Activated CD4-positive, alpha-beta T cell treated with anti-CD3 and anti-CD28 coated beads, Interleukin-2, amount 10 ng/mL, durations not matched to agents 24 days and 14 days (primary cell): ENCODE measurements around the gene NTM. TPM values are rescaled to one million over a fixed set of nuclear protein-coding genes. Genes with fewer than 3 reads are reported as not detected.

Source experiments
- DNase-seq: peaks from one replicate; pipeline ENCODE4 v3.0.0; 2022
- H3K27ac Mint-ChIP-seq: one replicate; pipeline ENCODE4 v1.8.0; 2022; ENCODE audit warnings: mild to moderate bottlenecking, mixed read lengths
- H3K27me3 Mint-ChIP-seq: one replicate; pipeline ENCODE4 v1.8.0; 2022; ENCODE audit warnings: mixed read lengths
- H3K36me3 Mint-ChIP-seq: one replicate; pipeline ENCODE4 v1.8.0; 2022; ENCODE audit warnings: low read depth, mild to moderate bottlenecking, mixed read lengths
- H3K4me1 Mint-ChIP-seq: one replicate; pipeline ENCODE4 v1.8.0; 2021; ENCODE audit warnings: mixed read lengths
- H3K4me3 Mint-ChIP-seq: one replicate; pipeline ENCODE4 v1.8.0; 2022; ENCODE audit warnings: mild to moderate bottlenecking, moderate library complexity, mixed read lengths
- H3K9me3 Mint-ChIP-seq: one replicate; pipeline ENCODE4 v1.8.0; 2021; ENCODE audit warnings: mixed read lengths
- intact Hi-C: fragments of 100-400 bp; cut with micrococcal nuclease; formaldehyde crosslinking; loops from one replicate; pipeline ENCODE4 v1.15.1; 2023
- total RNA-seq: library from RNA; stranded (reverse); gene quantifications from 2 replicates; pipeline ENCODE4 v1.2.3, GENCODE V29; 2022

NTM gene
- total RNA-seq, 1 donor from 2014 or later, result not detected

- intact Hi-C loops, result no loop called here
- peak; percentile 77 for DNase-seq
- H3K36me3 Mint-ChIP-seq, result no peaks in the 10 kb centered on the region
- no peak overlapping the region for H3K4me3 Mint-ChIP-seq
- H3K4me1 Mint-ChIP-seq, result no peaks in the 10 kb centered on the region
- no peaks in the 10 kb centered on the region for H3K9me3 Mint-ChIP-seq
- no peak overlapping the region for H3K27ac Mint-ChIP-seq
- no peaks in the 10 kb centered on the region for H3K27me3 Mint-ChIP-seq
These were observed 378.0 kb downstream of the NTM start for GRCh38 chr11:131748151-131749050.

- Mint-ChIP-seq H3K4me3 (no peak overlapping the region), H3K9me3 (no peaks in the 10 kb centered on the region), H3K27ac (no peak overlapping the region), H3K4me1 (no peaks in the 10 kb centered on the region), H3K27me3 (no peaks in the 10 kb centered on the region), H3K36me3 (no peaks in the 10 kb centered on the region)
- intact Hi-C loops, result no loop called here
- no peak for DNase-seq
These were observed 378.7 kb downstream of the NTM start for GRCh38 chr11:131749101-131749500.

DNA sequence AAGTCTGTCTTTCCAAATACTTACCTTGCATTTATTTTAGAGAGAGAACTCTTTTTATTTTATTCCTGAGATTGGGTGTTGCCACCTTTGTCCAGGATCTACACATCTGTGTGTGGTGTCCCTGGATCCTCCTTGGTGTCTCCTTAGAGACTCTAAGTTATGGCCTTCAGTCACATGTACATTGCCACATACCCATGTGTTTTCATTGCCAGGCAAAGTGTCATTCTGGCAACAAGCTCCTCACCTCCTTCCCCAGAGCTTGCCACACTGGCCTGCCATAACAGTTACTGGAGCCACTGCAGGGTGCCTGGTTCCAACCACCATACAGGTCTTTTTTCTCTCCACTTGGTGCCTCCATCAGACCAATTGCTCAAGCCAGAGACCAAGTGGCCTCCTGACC is 379.7 kb downstream of the NTM start:
- Mint-ChIP-seq H3K36me3 (no peaks in the 10 kb centered on the region), H3K27me3 (no peaks in the 10 kb centered on the region), H3K27ac (no peak overlapping the region), H3K9me3 (no peaks in the 10 kb centered on the region), H3K4me3 (no peak overlapping the region), H3K4me1 (no peaks in the 10 kb centered on the region)
- no peak for DNase-seq
- intact Hi-C loops, result no loop called here

- Mint-ChIP-seq H3K4me3 (no peak overlapping the region), H3K9me3 (no peaks in the 10 kb centered on the region), H3K27ac (no peak overlapping the region), H3K27me3 (no peaks in the 10 kb centered on the region), H3K4me1 (no peaks in the 10 kb centered on the region), H3K36me3 (no peaks in the 10 kb centered on the region)
- intact Hi-C loops, result no loop called here
- DNase-seq, result no peak
These were observed 380.3 kb downstream of the NTM start for GRCh38 chr11:131750692-131751091.

GRCh38 chr11:131754671-131755070 is 384.3 kb downstream of the NTM start:
- intact Hi-C loops, result no loop called here

GRCh38 chr11:131756479-131757110 is 386.2 kb downstream of the NTM start:
- no peak for DNase-seq
- H3K27me3 Mint-ChIP-seq, result no peaks in the 10 kb centered on the region
- no peaks in the 10 kb centered on the region for H3K9me3 Mint-ChIP-seq
- no peaks in the 10 kb centered on the region for H3K4me1 Mint-ChIP-seq
- H3K4me3 Mint-ChIP-seq, result no peak overlapping the region
- no peaks in the 10 kb centered on the region for H3K36me3 Mint-ChIP-seq
- H3K27ac Mint-ChIP-seq, result no peak overlapping the region
- intact Hi-C loops, result no loop called here

More at GRCh38 chr11:131754671-131755070, 384.3 kb downstream of the NTM start:
- Mint-ChIP-seq H3K36me3 (no peaks in the 10 kb centered on the region), H3K9me3 (no peaks in the 10 kb centered on the region), H3K27ac (no peak overlapping the region), H3K27me3 (no peaks in the 10 kb centered on the region), H3K4me1 (no peaks in the 10 kb centered on the region), H3K4me3 (no peak overlapping the region)
- DNase-seq, result no peak

- Mint-ChIP-seq H3K9me3 (no peaks in the 10 kb centered on the region), H3K4me1 (no peaks in the 10 kb centered on the region), H3K36me3 (no peaks in the 10 kb centered on the region), H3K27me3 (no peaks in the 10 kb centered on the region), H3K27ac (no peak overlapping the region), H3K4me3 (no peak overlapping the region)
- intact Hi-C loops, result no loop called here
- no peak for DNase-seq
These were observed 388.3 kb downstream of the NTM start for GRCh38 chr11:131758726-131759125.

GRCh38 chr11:131759140-131759539 is 388.7 kb downstream of the NTM start:
- intact Hi-C loops, result no loop called here
- no peak overlapping the region for H3K27ac Mint-ChIP-seq
- no peaks in the 10 kb centered on the region for H3K9me3 Mint-ChIP-seq
- H3K4me1 Mint-ChIP-seq, result no peaks in the 10 kb centered on the region
- no peak overlapping the region for H3K4me3 Mint-ChIP-seq
- H3K36me3 Mint-ChIP-seq, result no peaks in the 10 kb centered on the region
- no peak for DNase-seq
- H3K27me3 Mint-ChIP-seq, result no peaks in the 10 kb centered on the region

- Mint-ChIP-seq H3K9me3 (no peaks in the 10 kb centered on the region), H3K27ac (no peak overlapping the region), H3K4me3 (no peak overlapping the region), H3K27me3 (no peaks in the 10 kb centered on the region), H3K4me1 (no peaks in the 10 kb centered on the region), H3K36me3 (no peaks in the 10 kb centered on the region)
- intact Hi-C loops, result no loop called here
- DNase-seq, result no peak
These were observed 390.0 kb downstream of the NTM start for GRCh38 chr11:131760091-131761061.

- no peaks in the 10 kb centered on the region for H3K36me3 Mint-ChIP-seq
- no peak overlapping the region for H3K4me3 Mint-ChIP-seq
- no peaks in the 10 kb centered on the region for H3K4me1 Mint-ChIP-seq
- H3K27ac Mint-ChIP-seq, result no peak overlapping the region
- H3K9me3 Mint-ChIP-seq, result no peaks in the 10 kb centered on the region
- intact Hi-C loops, result no loop called here
- no peak for DNase-seq
- no peaks in the 10 kb centered on the region for H3K27me3 Mint-ChIP-seq
These were observed 392.1 kb downstream of the NTM start for GRCh38 chr11:131762346-131763110.

- Mint-ChIP-seq H3K27ac (no peak overlapping the region), H3K4me3 (no peak overlapping the region), H3K27me3 (no peaks in the 10 kb centered on the region), H3K4me1 (no peaks in the 10 kb centered on the region), H3K36me3 (no peaks in the 10 kb centered on the region), H3K9me3 (no peaks in the 10 kb centered on the region)
- no peak for DNase-seq
- intact Hi-C loops, result no loop called here
These were observed 392.9 kb downstream of the NTM start for GRCh38 chr11:131763193-131763890.

GRCh38 chr11:131764126-131764525 is 393.7 kb downstream of the NTM start:
- Mint-ChIP-seq H3K27ac (no peak overlapping the region), H3K36me3 (no peaks in the 10 kb centered on the region), H3K4me1 (no peaks in the 10 kb centered on the region), H3K27me3 (no peaks in the 10 kb centered on the region), H3K4me3 (no peak overlapping the region), H3K9me3 (no peaks in the 10 kb centered on the region)
- intact Hi-C loops, result no loop called here
- DNase-seq, result no peak

GRCh38 chr11:131764649-131765048 is 394.2 kb downstream of the NTM start:
- no peaks in the 10 kb centered on the region for H3K4me1 Mint-ChIP-seq
- H3K9me3 Mint-ChIP-seq, result no peaks in the 10 kb centered on the region
- H3K4me3 Mint-ChIP-seq, result no peak overlapping the region
- no peaks in the 10 kb centered on the region for H3K27me3 Mint-ChIP-seq
- no peak for DNase-seq
- intact Hi-C loops, result no loop called here
- H3K36me3 Mint-ChIP-seq, result no peaks in the 10 kb centered on the region
- no peak overlapping the region for H3K27ac Mint-ChIP-seq
